PC-3 (cell line): ENCODE results near the gene ASPM.
"Not testable (repeated sequence)": the region's sequence is repeated elsewhere in the genome, so short reads cannot be mapped to it uniquely, and the experiment has no call there.

Source experiments
- CTCF ChIP-seq: fragments of 300-600 bp; sonication (generic); conservative IDR thresholded peaks from 2 replicates; pipeline ENCODE4 v1.5.1; 2017; ENCODE audit warnings: antibody characterized with exemption, low read depth, mild to moderate bottlenecking, low read length
- EZH2 ChIP-seq: fragments of 300-600 bp; sonication (generic); IDR thresholded peaks from one replicate; pipeline ENCODE4 v1.6.1; 2017; ENCODE audit warnings: antibody characterized with exemption, mild to moderate bottlenecking, low read length; ENCODE audit not compliant: unreplicated experiment
- EZH2phosphoT487 ChIP-seq: fragments of 300-600 bp; sonication (generic); IDR thresholded peaks from 2 replicates; pipeline ENCODE4 v1.6.1; 2018; ENCODE audit warnings: mild to moderate bottlenecking, antibody characterized with exemption, low read length, borderline replicate concordance

DNA sequence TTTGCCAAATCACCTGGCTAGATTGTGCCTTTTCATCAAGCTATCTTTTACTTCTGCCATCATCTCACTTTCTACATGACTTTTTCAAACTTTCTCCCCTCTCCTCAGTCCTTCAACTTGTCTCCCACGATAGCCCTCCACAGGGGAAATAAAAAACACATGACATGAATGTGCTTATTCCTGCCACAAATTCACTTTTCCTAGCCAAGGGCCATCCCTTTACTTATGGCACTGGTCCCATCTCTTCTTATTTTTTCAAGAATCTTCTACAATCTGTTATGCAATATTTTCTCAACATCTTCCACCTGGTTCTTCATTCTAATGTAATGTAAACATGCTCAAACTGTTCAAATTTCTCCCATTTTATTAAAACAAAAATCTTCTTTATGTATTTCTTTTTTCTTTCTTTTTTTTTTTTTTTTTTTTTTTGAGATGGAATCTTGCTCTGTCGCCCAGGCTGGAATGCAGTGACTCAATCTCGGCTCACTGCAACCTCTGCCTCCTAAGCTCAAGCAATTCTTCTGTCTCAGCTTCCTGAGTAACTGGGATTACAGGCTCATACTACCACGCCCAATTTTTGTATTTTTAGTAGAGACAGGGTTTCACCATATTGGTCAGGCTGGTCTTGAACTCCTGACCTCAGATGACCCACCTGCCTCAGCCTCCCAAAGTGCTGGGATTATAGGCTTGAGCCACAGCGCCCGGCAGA lies 111.7 kb downstream of the ASPM start:
- TF ChIP-seq CTCF, EZH2, EZH2phosphoT487: not testable (repeated sequence)
